ENCODE data around the gene PRSS21.

Gene PRSS21

GRCh38 chr16:2824626-2825025 is 7.6 kb downstream of the PRSS21 start:
- H3K4me1 Mint-ChIP-seq (ENCODE audit: low read depth), result no peaks in the 10 kb centered on the region
- H3K27me3 Mint-ChIP-seq, result no peaks in the 10 kb centered on the region
- H3K27ac Mint-ChIP-seq, result no peak overlapping the region
- H3K9me3 Mint-ChIP-seq, result no peaks in the 10 kb centered on the region
- H3K36me3 Mint-ChIP-seq (ENCODE audit: low read depth), result no peaks in the 10 kb centered on the region
- no peak overlapping the region for H3K4me3 Mint-ChIP-seq

- no peaks in the 10 kb centered on the region for H3K36me3 Mint-ChIP-seq (ENCODE audit: low read depth)
- no peaks in the 10 kb centered on the region for H3K27me3 Mint-ChIP-seq
- H3K4me3 Mint-ChIP-seq, result no peak overlapping the region
- no peak overlapping the region for H3K27ac Mint-ChIP-seq
- H3K4me1 Mint-ChIP-seq (ENCODE audit: low read depth), result no peaks in the 10 kb centered on the region
- no peaks in the 10 kb centered on the region for H3K9me3 Mint-ChIP-seq
These were observed 8.2 kb downstream of the PRSS21 start for GRCh38 chr16:2825049-2825742.

GRCh38 chr16:2825906-2826305 is 8.9 kb downstream of the PRSS21 start:
- Mint-ChIP-seq H3K4me1 (ENCODE audit: low read depth) (no peaks in the 10 kb centered on the region), H3K27ac (no peak overlapping the region), H3K36me3 (ENCODE audit: low read depth) (no peaks in the 10 kb centered on the region), H3K9me3 (no peaks in the 10 kb centered on the region), H3K4me3 (no peak overlapping the region), H3K27me3 (no peaks in the 10 kb centered on the region)

DNA sequence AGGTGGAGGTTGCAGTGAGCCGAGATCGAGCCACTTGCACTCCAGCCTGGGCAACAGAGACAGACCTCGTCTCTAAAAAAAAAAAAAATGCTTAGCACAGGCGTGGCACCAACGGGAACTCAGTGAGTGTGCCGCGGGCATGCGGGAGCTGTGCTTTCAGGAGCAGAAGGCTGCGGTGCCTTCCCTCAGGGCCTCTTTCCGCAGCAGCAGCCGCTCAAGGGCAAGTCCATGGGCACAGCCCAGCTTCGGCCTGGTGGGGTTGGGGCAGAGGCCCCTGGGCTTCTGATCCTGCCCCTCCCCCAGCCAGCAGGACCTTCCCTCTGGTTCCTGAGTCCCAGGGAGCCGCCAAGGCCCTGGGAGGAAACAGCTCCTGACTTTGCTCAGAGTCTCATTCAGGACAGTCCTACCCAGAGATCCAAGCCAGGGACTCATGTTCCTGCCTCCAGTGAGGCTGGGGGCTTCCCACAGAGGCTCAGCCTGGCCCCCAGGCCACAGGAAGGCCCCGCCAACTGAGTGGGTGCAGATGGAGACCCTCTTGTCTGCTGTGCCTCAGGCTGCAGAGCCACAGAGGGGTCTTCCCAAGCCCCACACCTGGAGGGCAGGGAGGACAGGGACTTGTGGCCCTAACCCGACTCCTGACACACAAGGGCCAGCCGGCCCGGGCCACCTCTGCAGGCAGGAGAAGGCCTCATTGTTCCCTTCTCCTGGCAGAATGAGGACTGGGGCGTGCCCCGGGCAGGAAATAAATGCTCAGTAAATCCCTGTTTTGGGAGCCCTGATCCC is 9.7 kb downstream of the PRSS21 start:
- no peak overlapping the region for H3K4me3 Mint-ChIP-seq
- no peak overlapping the region for H3K27ac Mint-ChIP-seq
- no peaks in the 10 kb centered on the region for H3K4me1 Mint-ChIP-seq (ENCODE audit: low read depth)
- no peaks in the 10 kb centered on the region for H3K27me3 Mint-ChIP-seq
- no peaks in the 10 kb centered on the region for H3K36me3 Mint-ChIP-seq (ENCODE audit: low read depth)
- H3K9me3 Mint-ChIP-seq, result no peaks in the 10 kb centered on the region

- no peaks in the 10 kb centered on the region for H3K36me3 Mint-ChIP-seq (ENCODE audit: low read depth)
- H3K4me1 Mint-ChIP-seq (ENCODE audit: low read depth), result no peaks in the 10 kb centered on the region
- no peaks in the 10 kb centered on the region for H3K9me3 Mint-ChIP-seq
- H3K4me3 Mint-ChIP-seq, result no peak overlapping the region
- no peak overlapping the region for H3K27ac Mint-ChIP-seq
- no peaks in the 10 kb centered on the region for H3K27me3 Mint-ChIP-seq
These were observed 10.3 kb downstream of the PRSS21 start for GRCh38 chr16:2827374-2827791.

- H3K36me3 Mint-ChIP-seq (ENCODE audit: low read depth), result no peaks in the 10 kb centered on the region
- no peak overlapping the region for H3K27ac Mint-ChIP-seq
- no peaks in the 10 kb centered on the region for H3K9me3 Mint-ChIP-seq
- no peak overlapping the region for H3K4me3 Mint-ChIP-seq
- no peaks in the 10 kb centered on the region for H3K27me3 Mint-ChIP-seq
- no peaks in the 10 kb centered on the region for H3K4me1 Mint-ChIP-seq (ENCODE audit: low read depth)
These were observed 10.9 kb downstream of the PRSS21 start for GRCh38 chr16:2827831-2828520.

GRCh38 chr16:2828521-2828840 is 11.4 kb downstream of the PRSS21 start:
- no peaks in the 10 kb centered on the region for H3K27me3 Mint-ChIP-seq
- H3K9me3 Mint-ChIP-seq, result no peaks in the 10 kb centered on the region
- H3K4me3 Mint-ChIP-seq, result no peak overlapping the region
- H3K4me1 Mint-ChIP-seq (ENCODE audit: low read depth), result no peaks in the 10 kb centered on the region
- H3K27ac Mint-ChIP-seq, result no peak overlapping the region
- no peaks in the 10 kb centered on the region for H3K36me3 Mint-ChIP-seq (ENCODE audit: low read depth)

DNA sequence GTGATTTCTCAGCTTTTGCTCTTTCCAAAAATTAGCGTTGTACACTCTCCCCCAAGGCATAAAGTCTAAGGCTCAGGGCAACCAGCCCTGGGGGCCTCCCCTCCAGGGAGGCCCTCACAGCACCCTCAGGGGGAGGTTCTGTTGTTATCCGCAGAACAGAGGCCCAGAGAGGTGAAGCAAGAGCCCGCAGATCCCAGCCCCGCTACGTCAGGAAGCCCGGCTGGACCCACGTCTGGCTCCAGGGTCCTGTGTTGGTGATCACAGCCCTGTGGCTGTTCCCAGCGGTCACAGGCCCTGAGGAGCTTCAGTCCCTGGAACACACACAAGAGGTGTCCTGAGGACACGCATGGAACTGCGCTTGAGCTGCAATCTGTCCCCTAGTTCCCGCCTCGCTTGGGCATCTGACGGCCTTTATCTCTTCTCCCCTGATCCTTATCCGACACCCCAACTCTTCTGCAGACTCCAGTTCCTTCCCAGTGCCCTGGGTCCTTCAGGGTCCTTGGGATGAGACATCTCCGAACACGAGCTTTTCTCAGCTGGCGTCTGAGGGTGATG is 11.9 kb downstream of the PRSS21 start:
- Mint-ChIP-seq H3K27me3 (no peaks in the 10 kb centered on the region), H3K9me3 (no peaks in the 10 kb centered on the region), H3K36me3 (ENCODE audit: low read depth) (no peaks in the 10 kb centered on the region), H3K27ac (no peak overlapping the region), H3K4me3 (no peak overlapping the region), H3K4me1 (ENCODE audit: low read depth) (no peaks in the 10 kb centered on the region)

GRCh38 chr16:2829501-2830354 is 12.7 kb downstream of the PRSS21 start, which contains the start of gene ZG16B:
Gene ZG16B (plus strand): TSS chr16:2830303. CDS start chr16:2830442, 139 bp downstream.
- Mint-ChIP-seq H3K9me3 (no peaks in the 10 kb centered on the region), H3K36me3 (ENCODE audit: low read depth) (no peaks in the 10 kb centered on the region), H3K4me1 (ENCODE audit: low read depth) (no peaks in the 10 kb centered on the region), H3K27me3 (no peaks in the 10 kb centered on the region), H3K27ac (no peak within 1 kb of the TSS), H3K4me3 (no peak within 1 kb of the TSS)

DNA sequence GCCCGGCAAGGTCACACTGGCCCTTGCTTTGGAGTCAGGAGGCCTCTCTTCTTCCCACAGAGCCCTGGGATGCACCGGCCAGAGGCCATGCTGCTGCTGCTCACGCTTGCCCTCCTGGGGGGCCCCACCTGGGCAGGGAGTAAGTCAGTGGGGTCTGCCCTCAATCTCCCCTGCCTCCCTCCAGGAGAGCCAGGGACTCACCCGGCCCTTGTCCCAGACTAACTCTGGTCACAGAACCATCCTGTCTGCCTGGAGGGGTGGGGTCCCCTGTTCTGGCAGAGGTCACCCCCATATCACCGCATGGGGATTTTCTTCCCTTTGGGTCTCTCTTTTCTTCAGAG is 13.3 kb downstream of the PRSS21 start:
- no peaks in the 10 kb centered on the region for H3K36me3 Mint-ChIP-seq (ENCODE audit: low read depth)

GRCh38 chr16:2831203-2831602 is 14.2 kb downstream of the PRSS21 start:
- Mint-ChIP-seq H3K27me3 (no peaks in the 10 kb centered on the region), H3K36me3 (ENCODE audit: low read depth) (no peaks in the 10 kb centered on the region), H3K27ac (no peak overlapping the region)

More for the DNA sequence above, 13.3 kb downstream of the PRSS21 start:
- Mint-ChIP-seq H3K27me3 (no peaks in the 10 kb centered on the region), H3K4me1 (ENCODE audit: low read depth) (peaks cover under 1% of the 10 kb centered on the region), H3K9me3 (no peaks in the 10 kb centered on the region), H3K27ac (no peak overlapping the region), H3K4me3 (no peak overlapping the region)

GRCh38 chr16:2833776-2834175 is 16.7 kb downstream of the PRSS21 start:
- no peaks in the 10 kb centered on the region for H3K27me3 Mint-ChIP-seq
- H3K4me3 Mint-ChIP-seq, result no peak overlapping the region
- H3K9me3 Mint-ChIP-seq, result no peaks in the 10 kb centered on the region
- H3K36me3 Mint-ChIP-seq (ENCODE audit: low read depth), result no peaks in the 10 kb centered on the region
- no peak overlapping the region for H3K27ac Mint-ChIP-seq
- H3K4me1 Mint-ChIP-seq (ENCODE audit: low read depth), result peaks cover 8% of the 10 kb centered on the region

More at GRCh38 chr16:2831203-2831602, 14.2 kb downstream of the PRSS21 start:
- H3K9me3 Mint-ChIP-seq, result no peaks in the 10 kb centered on the region
- no peak overlapping the region for H3K4me3 Mint-ChIP-seq
- peaks cover 4% of the 10 kb centered on the region for H3K4me1 Mint-ChIP-seq (ENCODE audit: low read depth)

DNA sequence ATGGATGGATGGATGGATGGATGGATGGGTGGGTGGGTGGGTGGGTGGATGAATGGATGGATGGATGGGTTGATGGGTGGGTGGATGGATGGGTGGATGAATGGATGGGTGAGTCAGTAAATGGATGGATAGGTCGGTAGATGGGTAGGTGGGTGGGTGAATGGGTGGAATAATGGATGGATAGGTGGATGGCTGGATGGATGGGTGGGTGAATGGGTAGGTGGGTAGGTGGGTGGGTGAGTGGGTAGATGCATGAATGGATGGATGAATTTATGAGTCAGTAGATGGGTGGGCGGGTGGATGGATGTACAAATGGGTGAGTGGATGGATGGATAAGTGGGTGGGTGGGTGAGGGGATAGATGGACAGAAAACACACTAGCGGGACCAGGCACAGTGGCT is 17.9 kb downstream of the PRSS21 start:
- H3K4me3 Mint-ChIP-seq, result no peak overlapping the region
- peaks cover 14% of the 10 kb centered on the region for H3K4me1 Mint-ChIP-seq (ENCODE audit: low read depth)
- no peaks in the 10 kb centered on the region for H3K36me3 Mint-ChIP-seq (ENCODE audit: low read depth)
- no peak overlapping the region for H3K27ac Mint-ChIP-seq
- no peaks in the 10 kb centered on the region for H3K9me3 Mint-ChIP-seq
- no peaks in the 10 kb centered on the region for H3K27me3 Mint-ChIP-seq

- H3K4me1 Mint-ChIP-seq (ENCODE audit: low read depth), result peaks cover 20% of the 10 kb centered on the region
- no peaks in the 10 kb centered on the region for H3K36me3 Mint-ChIP-seq (ENCODE audit: low read depth)
- H3K9me3 Mint-ChIP-seq, result no peaks in the 10 kb centered on the region
- H3K4me3 Mint-ChIP-seq, result no peak overlapping the region
- no peaks in the 10 kb centered on the region for H3K27me3 Mint-ChIP-seq
- H3K27ac Mint-ChIP-seq, result no peak overlapping the region
These were observed 18.8 kb downstream of the PRSS21 start for GRCh38 chr16:2835638-2836493.
